H1 (cell line): ENCODE results near the gene FAM120A. TPM values are rescaled to one million over a fixed set of nuclear protein-coding genes. Genes with fewer than 3 reads are reported as not detected.

ENCODE experiments used
- CTCF ChIA-PET: fragments of 300-600 bp; sonication (Branson Sonifier 250); formaldehyde crosslinking; loops from one replicate; lab custom pipeline; 2021; ENCODE audit not compliant: partially characterized antibody; lab: Charles Lee
- POLR2A ChIA-PET: fragments of 300-600 bp; sonication (Branson Sonifier 250); formaldehyde crosslinking; loops from one replicate; lab custom pipeline; 2021; ENCODE audit warnings: inconsistent platforms; ENCODE audit not compliant: partially characterized antibody; lab: Charles Lee
- DNase-seq, 2 experiments: peaks; one replicate each; pipeline versions ENCODE4 v3.0.0 to v3.0.0-alpha.2; 2010 to 2022; ENCODE audit warnings: low spot score in 2 of 2, low read depth in 1 of 2, mixed read lengths in 1 of 2
- FAIRE-seq: peaks from 2 replicates; lab custom pipeline; 2011; peaks lifted over from hg19 to GRCh38; lab: Jason Lieb, UNC
- H2AFZ ChIP-seq: 2 replicates; pipeline ENCODE4 v1.8.1; 2012; ENCODE audit warnings: low read length, inconsistent platforms
- H2AK5ac ChIP-seq: 2 replicates; pipeline ENCODE4 v1.6.1; 2013; ENCODE audit warnings: low read depth, low read length
- H2BK120ac ChIP-seq: replicated peaks from 2 replicates; pipeline ENCODE3; 2013; ENCODE audit warnings: low read depth, low read length, inconsistent platforms
- H2BK12ac ChIP-seq: 2 replicates; pipeline ENCODE4 v1.6.1; 2013; ENCODE audit warnings: low read depth, low read length
- H2BK15ac ChIP-seq: 2 replicates; pipeline ENCODE4 v1.6.1; 2013; ENCODE audit warnings: low read length
- H2BK20ac ChIP-seq: 2 replicates; pipeline ENCODE4 v1.6.1; 2013; ENCODE audit warnings: low read length
- H2BK5ac ChIP-seq: 2 replicates; pipeline ENCODE4 v1.6.1; 2013; ENCODE audit warnings: low read depth, low read length
- H3K14ac ChIP-seq: 2 replicates; pipeline ENCODE4 v1.6.1; 2013; ENCODE audit warnings: inconsistent platforms; ENCODE audit not compliant: insufficient read length
- H3K18ac ChIP-seq: 2 replicates; pipeline ENCODE4 v1.6.1; 2013; ENCODE audit warnings: low read length; ENCODE audit errors: extremely low read depth
- H3K23ac ChIP-seq: 2 replicates; pipeline ENCODE4 v1.6.1; 2013; ENCODE audit warnings: inconsistent platforms; ENCODE audit not compliant: insufficient read length
- H3K23me2 ChIP-seq: 2 replicates; pipeline ENCODE4 v1.6.1; 2013; ENCODE audit warnings: low read depth, low read length
- H3K27ac ChIP-seq: 2 replicates; pipeline ENCODE4 v1.6.1; 2011; ENCODE audit warnings: low read depth, low read length, inconsistent platforms
- H3K27me3 ChIP-seq, 4 experiments: replicated peaks in 1 of 4; 1 replicate in 1 of 4; 2 replicates in 3 of 4; pipeline versions ENCODE4 v1.6.1 to v1.8.1; 2011 to 2013; ENCODE audit warnings: low read length in 3 of 4, mild to moderate bottlenecking in 3 of 4, inconsistent platforms in 2 of 4, mixed read lengths in 2 of 4, moderate library complexity in 1 of 4; ENCODE audit not compliant: control insufficient read depth in 3 of 4, insufficient read depth in 3 of 4; ENCODE audit errors: extremely low read depth in 1 of 4
- H3K36me3 ChIP-seq, 4 experiments: 2 replicates each; pipeline versions ENCODE4 v1.6.1 to v1.8.1; 2011 to 2013; ENCODE audit warnings: mild to moderate bottlenecking in 4 of 4, low read length in 3 of 4, moderate library complexity in 2 of 4, control low read depth in 1 of 4, inconsistent platforms in 1 of 4; ENCODE audit not compliant: insufficient read depth in 4 of 4, control insufficient read depth in 2 of 4
- H3K4ac ChIP-seq: replicated peaks from 2 replicates; pipeline ENCODE3; 2013; ENCODE audit warnings: low read length, low read depth, mixed read lengths, inconsistent platforms; ENCODE audit not compliant: insufficient read length
- H3K4me1 ChIP-seq, 4 experiments: replicated peaks in 1 of 4; 1 replicate in 1 of 4; 2 replicates in 3 of 4; pipeline versions ENCODE4 v1.6.1 to v1.8.1; 2011 to 2013; ENCODE audit warnings: low read length in 3 of 4, inconsistent platforms in 2 of 4, mixed read lengths in 1 of 4; ENCODE audit not compliant: insufficient read depth in 4 of 4, control insufficient read depth in 3 of 4
- H3K4me2 ChIP-seq, 2 experiments: 2 replicates each; pipeline versions ENCODE4 v1.6.1 to v1.8.1; 2011 to 2013; ENCODE audit warnings: low read depth in 2 of 2, low read length in 2 of 2, control low read depth in 1 of 2, inconsistent platforms in 1 of 2, mild to moderate bottlenecking in 1 of 2; ENCODE audit not compliant: insufficient read depth in 1 of 2
- H3K4me3 ChIP-seq, 4 experiments: fragments of 200-600, 300-600 bp in 1 of 4; sonication (generic), shearing (Covaris generic), sonication (Bioruptor Twin) in 1 of 4; 2 replicates each; pipeline versions ENCODE4 v1.5.1 to v1.8.1; 2011 to 2016; ENCODE audit warnings: low read length in 4 of 4, low read depth in 3 of 4, control low read depth in 2 of 4, inconsistent platforms in 2 of 4, mild to moderate bottlenecking in 2 of 4, mixed read lengths in 1 of 4, moderate library complexity in 1 of 4; ENCODE audit not compliant: insufficient read depth in 2 of 4; ENCODE audit errors: extremely low read depth in 1 of 4
- H3K56ac ChIP-seq: replicated peaks from 2 replicates; pipeline ENCODE3; 2013; ENCODE audit warnings: low read depth, mild to moderate bottlenecking, mixed read lengths, low read length, inconsistent platforms; ENCODE audit not compliant: insufficient read length
- H3K79me1 ChIP-seq: 2 replicates; pipeline ENCODE4 v1.6.1; 2013; ENCODE audit warnings: low read depth, low read length, control low read depth
- H3K79me2 ChIP-seq, 2 experiments: 2 replicates each; pipeline versions ENCODE4 v1.6.1 to v1.8.1; 2012 to 2013; ENCODE audit warnings: low read length in 2 of 2, mild to moderate bottlenecking in 2 of 2, inconsistent platforms in 1 of 2; ENCODE audit not compliant: insufficient read depth in 2 of 2, control insufficient read depth in 1 of 2
- H3K9ac ChIP-seq, 4 experiments: replicated peaks in 1 of 4; 1 replicate in 1 of 4; 2 replicates in 3 of 4; pipeline versions ENCODE4 v1.6.1 to v1.8.1; 2011 to 2013; ENCODE audit warnings: low read depth in 3 of 4, low read length in 3 of 4, control low read depth in 2 of 4, mild to moderate bottlenecking in 2 of 4, moderate library complexity in 2 of 4, inconsistent platforms in 1 of 4; ENCODE audit errors: extremely low read depth in 1 of 4
- H3K9me3 ChIP-seq, 2 experiments: 2 replicates each; pipeline versions ENCODE4 v1.6.1 to v1.8.1; 2012 to 2013; ENCODE audit warnings: mild to moderate bottlenecking in 2 of 2, moderate library complexity in 2 of 2, control low read depth in 1 of 2, inconsistent platforms in 1 of 2, low read depth in 1 of 2, low read length in 1 of 2, mixed read lengths in 1 of 2; ENCODE audit not compliant: insufficient read depth in 2 of 2
- H4K20me1 ChIP-seq, 2 experiments: replicated peaks in 1 of 2; 2 replicates each; pipeline versions ENCODE3 to v1.8.1; 2011 to 2013; ENCODE audit warnings: inconsistent platforms in 2 of 2, low read length in 2 of 2, mild to moderate bottlenecking in 1 of 2; ENCODE audit not compliant: insufficient read depth in 2 of 2, control insufficient read depth in 1 of 2
- H4K5ac ChIP-seq: 2 replicates; pipeline ENCODE4 v1.6.1; 2013; ENCODE audit warnings: low read length, low read depth, mixed read lengths, inconsistent platforms; ENCODE audit not compliant: insufficient read length
- H4K8ac ChIP-seq: 2 replicates; pipeline ENCODE4 v1.8.0; 2013; ENCODE audit warnings: mild to moderate bottlenecking, moderate library complexity, low read length, inconsistent platforms; ENCODE audit not compliant: insufficient read depth; ENCODE audit errors: extremely low read depth
- H4K91ac ChIP-seq: replicated peaks from 2 replicates; pipeline ENCODE3; 2013; ENCODE audit warnings: low read length, mixed read lengths, inconsistent platforms; ENCODE audit not compliant: insufficient read length
- BCL11A ChIP-seq, 2 experiments: IDR thresholded peaks; one replicate each; pipeline ENCODE4 v1.6.1; 2011; ENCODE audit warnings: low read depth in 2 of 2, low read length in 2 of 2, mild to moderate bottlenecking in 2 of 2
- MAFK ChIP-seq: IDR thresholded peaks from 2 replicates; pipeline ENCODE4 v1.6.1; 2012; ENCODE audit warnings: low read depth, mild to moderate bottlenecking, improper control_type of control experiment, low read length
- POLR2A ChIP-seq, 2 experiments: IDR thresholded peaks; 1 replicate in 1 of 2; 2 replicates in 1 of 2; pipeline ENCODE4 v1.6.1; 2011; ENCODE audit warnings: low read depth in 2 of 2, low read length in 2 of 2, mild to moderate bottlenecking in 2 of 2; ENCODE audit errors: control extremely low read depth in 1 of 2
- POLR2AphosphoS5 ChIP-seq: IDR thresholded peaks from 2 replicates; pipeline ENCODE4 v1.6.1; 2011; ENCODE audit warnings: low read depth, low read length
- RAD21 ChIP-seq, 2 experiments: IDR thresholded peaks in 1 of 2; conservative IDR thresholded peaks in 1 of 2; 2 replicates each; pipeline ENCODE4 v1.6.1; 2011; ENCODE audit warnings: low read depth in 2 of 2, low read length in 2 of 2, improper control_type of control experiment in 1 of 2, inconsistent platforms in 1 of 2, mild to moderate bottlenecking in 1 of 2, moderate library complexity in 1 of 2
- SP1 ChIP-seq: IDR thresholded peaks from 2 replicates; pipeline ENCODE4 v1.6.1; 2011; ENCODE audit warnings: low read depth, low read length
- SP4 ChIP-seq: IDR thresholded peaks from 2 replicates; pipeline ENCODE4 v1.6.1; 2012; ENCODE audit warnings: low read length, inconsistent platforms
- SRF ChIP-seq: IDR thresholded peaks from 2 replicates; pipeline ENCODE4 v1.6.1; 2011; ENCODE audit warnings: mild to moderate bottlenecking, low read depth, low read length, moderate library complexity
- TBP ChIP-seq: IDR thresholded peaks from 2 replicates; pipeline ENCODE4 v1.6.1; 2011; ENCODE audit warnings: low read depth, low read length, improper control_type of control experiment
- WGBS, 2 experiments: shearing (Covaris generic) in 1 of 2; methylation state at CpG; one replicate each; pipeline versions ENCODE4 v1.1.6 to v1.1.7; 2013 to 2015; ENCODE audit warnings: low lambda C conversion rate in 2 of 2, mixed read lengths in 2 of 2, inconsistent platforms in 1 of 2, low coverage in 1 of 2, missing lambda C conversion rate in 1 of 2; ENCODE audit not compliant: insufficient replicate concordance in 2 of 2, insufficient coverage in 1 of 2, insufficient read length in 1 of 2; ENCODE audit errors: extremely low coverage in 1 of 2, missing lambda C conversion rate in 1 of 2; 5-methylcytosine and 5-hydroxymethylcytosine counted together
- polyA plus RNA-seq, 7 experiments: library from polyadenylated mRNA; depleted of rRNA in 3 of 7; stranded (reverse) in 5 of 7; unstranded in 2 of 7; fragments of >200 nt in 5 of 7; fragments of 200-250 nt in 2 of 7; gene quantifications; 1 replicate in 5 of 7; 2 replicates in 1 of 7; 4 replicates in 1 of 7; pipeline versions ENCODE4 v1.2.1 to v1.2.3, GENCODE V29; 2011 to 2013; ENCODE audit warnings: missing spikeins in 2 of 7, mixed read lengths in 2 of 7
- total RNA-seq: library from RNA; stranded (reverse); fragmentation: NEBNext Ultra II Directional; extraction: Animal tissue kit (Norgen Biotek cat#: 25700); gene quantifications from 2 replicates; pipeline ENCODE4 v1.2.1, GENCODE V29; 2021

FAM120A gene
- total and polyA plus RNA-seq, 2 of the 8 experiments (the other 6 are each of a cell fraction or from before 2014, with no cell fraction given): 24.9 to 54.7 TPM

DNA sequence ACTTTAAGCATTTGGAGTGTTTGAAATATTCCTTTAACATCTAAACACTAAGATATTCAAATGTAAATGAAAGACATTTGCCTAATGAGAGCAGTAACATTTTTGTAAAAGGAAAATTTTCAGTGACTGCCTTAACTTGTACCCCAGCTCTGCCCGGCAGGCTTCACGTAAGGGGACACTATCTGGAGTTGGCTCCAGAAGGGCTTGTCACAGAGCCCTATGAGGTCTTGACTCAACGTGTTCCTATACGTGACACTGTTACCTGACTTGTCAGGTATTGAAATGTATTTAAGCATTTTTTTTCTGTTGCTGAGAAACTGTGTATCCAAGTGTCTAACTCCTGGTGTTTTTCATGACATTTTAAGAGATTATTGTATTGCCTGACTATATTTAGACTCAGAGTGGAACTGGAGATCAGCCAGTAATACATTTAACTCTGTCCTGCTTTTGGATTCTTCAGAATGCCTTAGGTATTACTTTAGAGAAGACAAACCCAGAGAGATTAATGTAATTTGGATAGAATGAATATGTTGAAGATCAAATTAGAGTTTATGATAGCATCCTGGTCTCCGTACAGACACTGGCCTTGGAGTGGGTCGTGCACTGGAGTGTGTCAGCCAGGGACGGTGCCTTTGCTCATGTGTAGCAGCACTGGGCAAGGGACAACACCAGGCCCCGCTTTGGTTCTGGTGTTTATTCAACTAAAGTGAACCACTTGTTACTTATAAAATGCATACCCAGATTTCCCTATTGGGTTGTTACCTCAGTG lies 90.3 kb downstream of the FAM120A start:
- no peak overlapping the region for H3K4me3 ChIP-seq
- H3K14ac ChIP-seq: no peak overlapping the region
- POLR2A ChIA-PET: no interaction called here
- no peak overlapping the region for H3K4me2 ChIP-seq
- H2AFZ ChIP-seq: no peak overlapping the region
- H2BK120ac ChIP-seq: no peak overlapping the region
- H3K4me1 ChIP-seq: no peaks in the 10 kb centered on the region; a peak in 1 of 7 replicates
- H4K8ac ChIP-seq: no peak overlapping the region
- no peak overlapping the region for H3K18ac ChIP-seq
- no peaks in the 10 kb centered on the region for H3K27me3 ChIP-seq
- no peak overlapping the region for H2BK12ac ChIP-seq
- DNase-seq (no peak), FAIRE-seq (no peak)
- H3K79me2 ChIP-seq: no peaks in the 10 kb centered on the region; a peak in 1 of 4 replicates
- H4K20me1 ChIP-seq: peaks cover 0 to 2% of the 10 kb centered on the region in 2 experiments
- no peak overlapping the region for H2BK20ac ChIP-seq
- WGBS, 2 experiments: 90% methylated on average over 8 of the region's 8 CpGs; no CpG with 5 or more reads in 1 of the 2 experiments
- no peak overlapping the region for H4K91ac ChIP-seq
- no peak overlapping the region for H4K5ac ChIP-seq
- CTCF ChIA-PET: interaction anchor here (1.5 kb wide), 1 partner anchor 40 kb away, joined by 4 read pairs; no protein-coding TSS in a partner anchor
- no peaks in the 10 kb centered on the region for H3K23me2 ChIP-seq
- H3K4ac ChIP-seq: no peak overlapping the region
- H2BK15ac ChIP-seq: no peak overlapping the region
- H3K56ac ChIP-seq: no peak overlapping the region
- H2AK5ac ChIP-seq: no peak overlapping the region
- H2BK5ac ChIP-seq: no peak overlapping the region
- H3K9me3 ChIP-seq: no peaks in the 10 kb centered on the region
- H3K23ac ChIP-seq: no peak overlapping the region
- no peak overlapping the region for H3K27ac ChIP-seq
- H3K36me3 ChIP-seq: peaks cover 3 to 11% (median 9%) of the 10 kb centered on the region in 4 experiments; a peak in 6 of 8 replicates
- H3K79me1 ChIP-seq: peaks cover 5% of the 10 kb centered on the region; the same call in 1 of the 2 replicates
- H3K9ac ChIP-seq: no peak overlapping the region
- TF ChIP-seq SP4 (no peak), SRF (no peak), POLR2A (IDR thresholded peaks at IDR 0.05; ENCODE audit: control extremely low read depth in 1 of 2, low read depth in 2 of 2, low read length in 2 of 2) (no peak), TBP (no peak), BCL11A (IDR thresholded peaks at IDR 0.05; ENCODE audit: low read depth in 2 of 2, low read length in 2 of 2) (no peak), MAFK (no peak), RAD21 (IDR thresholded peaks at IDR 0.05 in 1 of 2, conservative IDR thresholded peaks at IDR 0.05 in 1 of 2; ENCODE audit: low read depth in 2 of 2, low read length in 2 of 2) (no peak), POLR2AphosphoS5 (no peak), SP1 (no peak)
